HEK293 (cell line): ENCODE data around the gene PITPNM1.

Experiments
- HIC1 ChIP-seq: fragments of 450-650 bp; formaldehyde crosslinking; IDR thresholded peaks from 2 replicates; pipeline ENCODE4 v1.5.1; 2016; ENCODE audit warnings: missing biosample characterization, missing genetic modification characterization
- KLF1 ChIP-seq: fragments of 450-650 bp; formaldehyde crosslinking; IDR thresholded peaks from 2 replicates; pipeline ENCODE4 v1.5.1; 2016; ENCODE audit warnings: missing biosample characterization, missing genetic modification characterization
- KLF17 ChIP-seq: fragments of 450-650 bp; formaldehyde crosslinking; IDR thresholded peaks from 2 replicates; pipeline ENCODE4 v1.5.1; 2016; ENCODE audit warnings: missing biosample characterization, missing genetic modification characterization
- KLF9 ChIP-seq: fragments of 450-650 bp; formaldehyde crosslinking; IDR thresholded peaks from 2 replicates; pipeline ENCODE4 v1.5.1; 2016; ENCODE audit warnings: missing biosample characterization, missing genetic modification characterization, low read depth
- PBX3 ChIP-seq: sonication (generic); formaldehyde crosslinking; IDR thresholded peaks from 2 replicates; pipeline ENCODE4 v1.8.1; 2022; ENCODE audit warnings: mild to moderate bottlenecking, moderate library complexity, missing genetic modification reagents
- PRDM4 ChIP-seq: fragments of 450-650 bp; formaldehyde crosslinking; IDR thresholded peaks from 2 replicates; pipeline ENCODE4 v1.5.1; 2017; ENCODE audit warnings: missing biosample characterization, missing genetic modification characterization
- REPIN1 ChIP-seq: fragments of 450-650 bp; formaldehyde crosslinking; IDR thresholded peaks from 2 replicates; pipeline ENCODE4 v1.5.1; 2017; ENCODE audit warnings: missing biosample characterization, missing genetic modification characterization, low read depth
- WT1 ChIP-seq: fragments of 450-650 bp; formaldehyde crosslinking; IDR thresholded peaks from 2 replicates; pipeline ENCODE4 v1.5.1; 2016; ENCODE audit warnings: missing biosample characterization, missing genetic modification characterization
- ZBTB17 ChIP-seq: fragments of 450-650 bp; formaldehyde crosslinking; IDR thresholded peaks from 2 replicates; pipeline ENCODE4 v1.5.1; 2016; ENCODE audit warnings: missing biosample characterization, missing genetic modification characterization
- ZBTB7A ChIP-seq: fragments of 450-650 bp; formaldehyde crosslinking; IDR thresholded peaks from 2 replicates; pipeline ENCODE4 v1.5.1; 2016; ENCODE audit warnings: low read depth, missing biosample characterization, missing genetic modification characterization
- ZBTB8A ChIP-seq: fragments of 450-650 bp; formaldehyde crosslinking; IDR thresholded peaks from 2 replicates; pipeline ENCODE4 v1.5.1; 2016; ENCODE audit warnings: missing biosample characterization, missing genetic modification characterization
- ZFP37 ChIP-seq: fragments of 450-650 bp; formaldehyde crosslinking; IDR thresholded peaks from 2 replicates; pipeline ENCODE4 v1.5.1; 2016; ENCODE audit warnings: missing biosample characterization, missing genetic modification characterization
- ZFP69B ChIP-seq: fragments of 450-650 bp; formaldehyde crosslinking; IDR thresholded peaks from 2 replicates; pipeline ENCODE4 v1.5.1; 2016; ENCODE audit warnings: missing biosample characterization, missing genetic modification characterization
- ZNF138 ChIP-seq: fragments of 450-650 bp; formaldehyde crosslinking; IDR thresholded peaks from 2 replicates; pipeline ENCODE4 v1.5.1; 2016; ENCODE audit warnings: missing biosample characterization, missing genetic modification characterization, borderline replicate concordance
- ZNF2 ChIP-seq: fragments of 450-650 bp; formaldehyde crosslinking; IDR thresholded peaks from 2 replicates; pipeline ENCODE4 v1.5.1; 2016; ENCODE audit warnings: missing biosample characterization, missing genetic modification characterization
- ZNF292 ChIP-seq: fragments of 450-650 bp; formaldehyde crosslinking; IDR thresholded peaks from 2 replicates; pipeline ENCODE4 v1.5.1; 2016; ENCODE audit warnings: low read depth, missing biosample characterization, missing genetic modification characterization, borderline replicate concordance
- ZNF521 ChIP-seq: fragments of 450-650 bp; formaldehyde crosslinking; IDR thresholded peaks from 2 replicates; pipeline ENCODE4 v1.5.1; 2017; ENCODE audit warnings: missing biosample characterization, mild to moderate bottlenecking, missing genetic modification characterization
- ZNF555 ChIP-seq: fragments of 450-650 bp; formaldehyde crosslinking; conservative IDR thresholded peaks from 2 replicates; pipeline ENCODE4 v1.5.1; 2017; ENCODE audit warnings: missing biosample characterization, mild to moderate bottlenecking, missing genetic modification characterization, inconsistent platforms
- ZNF585B ChIP-seq: fragments of 450-650 bp; formaldehyde crosslinking; IDR thresholded peaks from 2 replicates; pipeline ENCODE4 v1.5.1; 2016; ENCODE audit warnings: missing biosample characterization, missing genetic modification characterization
- ZNF610 ChIP-seq: fragments of 450-650 bp; formaldehyde crosslinking; IDR thresholded peaks from 2 replicates; pipeline ENCODE4 v1.5.1; 2016; ENCODE audit warnings: missing biosample characterization, missing genetic modification characterization, borderline replicate concordance
- ZNF776 ChIP-seq: fragments of 450-650 bp; formaldehyde crosslinking; IDR thresholded peaks from 2 replicates; pipeline ENCODE4 v1.5.0; 2017; ENCODE audit warnings: missing biosample characterization, missing genetic modification characterization, borderline replicate concordance
- ZNF843 ChIP-seq: fragments of 450-650 bp; formaldehyde crosslinking; IDR thresholded peaks from 2 replicates; pipeline ENCODE4 v1.5.1; 2016; ENCODE audit warnings: missing biosample characterization, missing genetic modification characterization
- TF ChIP-seq, protein P1 (sequence below): fragments of 450-650 bp; formaldehyde crosslinking; IDR thresholded peaks from 2 replicates; pipeline ENCODE4 v1.5.1; 2016; ENCODE audit warnings: missing biosample characterization, missing genetic modification characterization, borderline replicate concordance
- TF ChIP-seq, protein P2 (sequence below): fragments of 450-650 bp; formaldehyde crosslinking; IDR thresholded peaks from 2 replicates; pipeline ENCODE4 v1.5.1; 2016; ENCODE audit warnings: missing biosample characterization, missing genetic modification characterization
- TF ChIP-seq, protein P3 (sequence below): fragments of 450-650 bp; formaldehyde crosslinking; IDR thresholded peaks from 2 replicates; pipeline ENCODE4 v1.5.1; 2016; ENCODE audit warnings: missing biosample characterization, missing genetic modification characterization

The PITPNM1 gene

DNA sequence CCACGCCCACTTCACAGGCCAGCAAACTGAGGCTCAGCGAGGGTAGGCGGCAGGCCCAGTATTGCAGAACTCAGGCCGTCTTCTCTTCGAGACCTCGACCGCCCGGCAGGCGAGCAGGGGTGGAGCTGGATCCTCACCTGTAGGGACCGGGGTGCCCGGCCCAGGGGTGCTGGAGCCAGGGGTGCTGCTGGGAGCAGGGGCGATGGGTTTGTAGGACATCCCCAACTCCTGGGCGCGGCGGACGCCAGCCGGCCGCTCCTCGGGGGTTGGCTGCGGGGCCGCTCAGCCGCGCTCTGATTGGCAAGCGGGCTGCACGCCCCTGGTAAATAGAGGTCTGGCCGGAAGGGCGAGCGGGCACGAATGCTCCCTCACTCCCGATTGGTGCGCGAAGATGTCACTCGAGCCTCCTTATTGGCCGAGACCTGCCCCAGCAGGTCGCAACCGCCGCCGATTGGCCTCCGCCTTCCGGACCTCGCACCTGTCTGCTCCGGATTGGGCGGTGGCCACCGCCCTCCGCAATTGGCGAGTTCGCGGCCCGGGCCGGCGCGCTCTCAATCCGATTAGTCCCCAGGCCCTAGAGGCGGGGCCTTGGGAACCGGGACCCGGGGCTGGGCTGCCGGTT, 2.8 kb upstream of the PITPNM1 start, which contains the start of gene CDK2AP2 (continued):
- 0 out of 2 replicates have a peak, but pooled peaks have one; percentile 20 for TF ChIP-seq PRDM4
- no peak for TF ChIP-seq ZNF521
- TF ChIP-seq, protein P1, sequence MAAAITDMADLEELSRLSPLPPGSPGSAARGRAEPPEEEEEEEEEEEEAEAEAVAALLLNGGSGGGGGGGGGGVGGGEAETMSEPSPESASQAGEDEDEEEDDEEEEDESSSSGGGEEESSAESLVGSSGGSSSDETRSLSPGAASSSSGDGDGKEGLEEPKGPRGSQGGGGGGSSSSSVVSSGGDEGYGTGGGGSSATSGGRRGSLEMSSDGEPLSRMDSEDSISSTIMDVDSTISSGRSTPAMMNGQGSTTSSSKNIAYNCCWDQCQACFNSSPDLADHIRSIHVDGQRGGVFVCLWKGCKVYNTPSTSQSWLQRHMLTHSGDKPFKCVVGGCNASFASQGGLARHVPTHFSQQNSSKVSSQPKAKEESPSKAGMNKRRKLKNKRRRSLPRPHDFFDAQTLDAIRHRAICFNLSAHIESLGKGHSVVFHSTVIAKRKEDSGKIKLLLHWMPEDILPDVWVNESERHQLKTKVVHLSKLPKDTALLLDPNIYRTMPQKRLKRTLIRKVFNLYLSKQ (tag by site-specific recombination), result no peak
- TF ChIP-seq ZBTB17 (tag by site-specific recombination), result no peak; the same call in 1 of the 2 replicates
- TF ChIP-seq ZNF138 (tag by site-specific recombination), result no peak
- TF ChIP-seq REPIN1 (tag by site-specific recombination), result no peak
- peak; percentile 91 for TF ChIP-seq KLF9 (tag by site-specific recombination)
- TF ChIP-seq KLF1 (tag by site-specific recombination), result peak; percentile 35
- TF ChIP-seq ZNF292 (tag by site-specific recombination), result no peak
- TF ChIP-seq ZNF610 (tag by site-specific recombination), result peak; percentile 66; the same call in 1 of the 2 replicates
- no peak for TF ChIP-seq ZNF585B (tag by site-specific recombination)
- no peak for TF ChIP-seq ZNF776 (tag by site-specific recombination)
- TF ChIP-seq, protein P2, sequence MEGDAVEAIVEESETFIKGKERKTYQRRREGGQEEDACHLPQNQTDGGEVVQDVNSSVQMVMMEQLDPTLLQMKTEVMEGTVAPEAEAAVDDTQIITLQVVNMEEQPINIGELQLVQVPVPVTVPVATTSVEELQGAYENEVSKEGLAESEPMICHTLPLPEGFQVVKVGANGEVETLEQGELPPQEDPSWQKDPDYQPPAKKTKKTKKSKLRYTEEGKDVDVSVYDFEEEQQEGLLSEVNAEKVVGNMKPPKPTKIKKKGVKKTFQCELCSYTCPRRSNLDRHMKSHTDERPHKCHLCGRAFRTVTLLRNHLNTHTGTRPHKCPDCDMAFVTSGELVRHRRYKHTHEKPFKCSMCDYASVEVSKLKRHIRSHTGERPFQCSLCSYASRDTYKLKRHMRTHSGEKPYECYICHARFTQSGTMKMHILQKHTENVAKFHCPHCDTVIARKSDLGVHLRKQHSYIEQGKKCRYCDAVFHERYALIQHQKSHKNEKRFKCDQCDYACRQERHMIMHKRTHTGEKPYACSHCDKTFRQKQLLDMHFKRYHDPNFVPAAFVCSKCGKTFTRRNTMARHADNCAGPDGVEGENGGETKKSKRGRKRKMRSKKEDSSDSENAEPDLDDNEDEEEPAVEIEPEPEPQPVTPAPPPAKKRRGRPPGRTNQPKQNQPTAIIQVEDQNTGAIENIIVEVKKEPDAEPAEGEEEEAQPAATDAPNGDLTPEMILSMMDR (tag by site-specific recombination), result 0 out of 2 replicates have a peak, but pooled peaks have one; percentile 9
- TF ChIP-seq ZBTB8A (tag by site-specific recombination), result peak; percentile 53
- TF ChIP-seq ZBTB7A (tag by site-specific recombination), result peak; percentile 69; the same call in 1 of the 2 replicates
- peak; percentile 82 for TF ChIP-seq KLF17 (tag by site-specific recombination)
- TF ChIP-seq ZNF555, result no peak
- TF ChIP-seq, protein P3, sequence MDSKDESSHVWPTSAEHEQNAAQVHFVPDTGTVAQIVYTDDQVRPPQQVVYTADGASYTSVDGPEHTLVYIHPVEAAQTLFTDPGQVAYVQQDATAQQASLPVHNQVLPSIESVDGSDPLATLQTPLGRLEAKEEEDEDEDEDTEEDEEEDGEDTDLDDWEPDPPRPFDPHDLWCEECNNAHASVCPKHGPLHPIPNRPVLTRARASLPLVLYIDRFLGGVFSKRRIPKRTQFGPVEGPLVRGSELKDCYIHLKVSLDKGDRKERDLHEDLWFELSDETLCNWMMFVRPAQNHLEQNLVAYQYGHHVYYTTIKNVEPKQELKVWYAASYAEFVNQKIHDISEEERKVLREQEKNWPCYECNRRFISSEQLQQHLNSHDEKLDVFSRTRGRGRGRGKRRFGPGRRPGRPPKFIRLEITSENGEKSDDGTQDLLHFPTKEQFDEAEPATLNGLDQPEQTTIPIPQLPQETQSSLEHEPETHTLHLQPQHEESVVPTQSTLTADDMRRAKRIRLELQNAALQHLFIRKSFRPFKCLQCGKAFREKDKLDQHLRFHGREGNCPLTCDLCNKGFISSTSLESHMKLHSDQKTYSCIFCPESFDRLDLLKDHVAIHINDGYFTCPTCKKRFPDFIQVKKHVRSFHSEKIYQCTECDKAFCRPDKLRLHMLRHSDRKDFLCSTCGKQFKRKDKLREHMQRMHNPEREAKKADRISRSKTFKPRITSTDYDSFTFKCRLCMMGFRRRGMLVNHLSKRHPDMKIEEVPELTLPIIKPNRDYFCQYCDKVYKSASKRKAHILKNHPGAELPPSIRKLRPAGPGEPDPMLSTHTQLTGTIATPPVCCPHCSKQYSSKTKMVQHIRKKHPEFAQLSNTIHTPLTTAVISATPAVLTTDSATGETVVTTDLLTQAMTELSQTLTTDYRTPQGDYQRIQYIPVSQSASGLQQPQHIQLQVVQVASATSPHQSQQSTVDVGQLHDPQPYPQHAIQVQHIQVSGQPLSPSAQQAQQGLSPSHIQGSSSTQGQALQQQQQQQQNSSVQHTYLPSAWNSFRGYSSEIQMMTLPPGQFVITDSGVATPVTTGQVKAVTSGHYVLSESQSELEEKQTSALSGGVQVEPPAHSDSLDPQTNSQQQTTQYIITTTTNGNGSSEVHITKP (tag by site-specific recombination), result peak; percentile 92
- TF ChIP-seq ZNF2 (tag by site-specific recombination), result 0 out of 2 replicates have a peak, but pooled peaks have one; percentile 42
- no peak for TF ChIP-seq ZFP37
- peak; percentile 60 for TF ChIP-seq ZFP69B (tag by site-specific recombination)
- TF ChIP-seq HIC1 (tag by site-specific recombination), result peak; percentile 74
- TF ChIP-seq WT1 (tag by site-specific recombination), result no peak
- peak; percentile 93 for TF ChIP-seq PBX3 (CRISPR knock-in tag)
- 0 out of 2 replicates have a peak, but pooled peaks have one; percentile 28 for TF ChIP-seq ZNF843 (tag by site-specific recombination)
